ENCODE measurements around the gene NUBPL.
"Not testable (repeated sequence)": the region's sequence is repeated elsewhere in the genome, so short reads cannot be mapped to it uniquely, and the experiment has no call there.

The NUBPL gene

DNA sequence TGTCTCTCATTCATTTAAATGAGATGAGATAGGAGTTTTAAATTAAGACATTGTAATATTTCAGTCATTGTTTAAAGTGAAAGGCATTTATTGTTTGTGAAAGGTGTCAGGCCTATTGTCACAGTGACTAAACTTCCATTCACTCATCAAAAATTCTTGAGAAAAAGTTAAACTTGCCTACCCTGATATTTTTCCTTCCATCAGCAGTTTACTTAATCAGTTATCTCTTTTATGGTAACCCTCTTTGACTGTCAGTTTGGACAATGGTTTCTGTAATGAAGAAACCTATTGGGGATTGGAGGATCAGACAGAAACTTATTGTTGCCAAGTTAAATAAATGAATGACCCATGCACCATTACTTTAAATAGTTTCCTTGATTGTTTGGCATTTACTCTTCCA is 241.6 kb downstream of the NUBPL start:
- in situ Hi-C loops (cut with HindIII; ENCODE audit: low sequenced_read_pairs): no loop called here
- TF ChIP-seq, protein P1, sequence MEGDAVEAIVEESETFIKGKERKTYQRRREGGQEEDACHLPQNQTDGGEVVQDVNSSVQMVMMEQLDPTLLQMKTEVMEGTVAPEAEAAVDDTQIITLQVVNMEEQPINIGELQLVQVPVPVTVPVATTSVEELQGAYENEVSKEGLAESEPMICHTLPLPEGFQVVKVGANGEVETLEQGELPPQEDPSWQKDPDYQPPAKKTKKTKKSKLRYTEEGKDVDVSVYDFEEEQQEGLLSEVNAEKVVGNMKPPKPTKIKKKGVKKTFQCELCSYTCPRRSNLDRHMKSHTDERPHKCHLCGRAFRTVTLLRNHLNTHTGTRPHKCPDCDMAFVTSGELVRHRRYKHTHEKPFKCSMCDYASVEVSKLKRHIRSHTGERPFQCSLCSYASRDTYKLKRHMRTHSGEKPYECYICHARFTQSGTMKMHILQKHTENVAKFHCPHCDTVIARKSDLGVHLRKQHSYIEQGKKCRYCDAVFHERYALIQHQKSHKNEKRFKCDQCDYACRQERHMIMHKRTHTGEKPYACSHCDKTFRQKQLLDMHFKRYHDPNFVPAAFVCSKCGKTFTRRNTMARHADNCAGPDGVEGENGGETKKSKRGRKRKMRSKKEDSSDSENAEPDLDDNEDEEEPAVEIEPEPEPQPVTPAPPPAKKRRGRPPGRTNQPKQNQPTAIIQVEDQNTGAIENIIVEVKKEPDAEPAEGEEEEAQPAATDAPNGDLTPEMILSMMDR (IDR thresholded peaks at IDR 0.05; ENCODE audit: low read depth, low read length): no peak
- DNase-seq (ENCODE audit: low read depth, low spot score): no peak
- H3K4me3 ChIP-seq (ENCODE audit: low read depth, low read length): no peak overlapping the region

- TF ChIP-seq, protein P1 (IDR thresholded peaks at IDR 0.05; ENCODE audit: low read depth, low read length): no peak
- DNase-seq (ENCODE audit: low read depth, low spot score): no peak
Observed at GRCh38 chr14:31806249-31806648, 245.0 kb downstream of the NUBPL start.

GRCh38 chr14:31811693-31812628 is 250.8 kb downstream of the NUBPL start:
- H3K4me3 ChIP-seq (ENCODE audit: low read depth, low read length): not testable (repeated sequence)

More at GRCh38 chr14:31806249-31806648, 245.0 kb downstream of the NUBPL start:
- H3K4me3 ChIP-seq (ENCODE audit: low read depth, low read length): no peak overlapping the region
- in situ Hi-C loops (cut with HindIII; ENCODE audit: low sequenced_read_pairs): no loop called here

GRCh38 chr14:31813724-31814490 is 252.7 kb downstream of the NUBPL start:
- DNase-seq (ENCODE audit: low read depth, low spot score); in situ Hi-C loops (cut with HindIII; ENCODE audit: low sequenced_read_pairs): not testable (repeated sequence)

More at GRCh38 chr14:31811693-31812628, 250.8 kb downstream of the NUBPL start:
- in situ Hi-C loops (cut with HindIII; ENCODE audit: low sequenced_read_pairs); DNase-seq (ENCODE audit: low read depth, low spot score): not testable (repeated sequence)

GRCh38 chr14:31819281-31819680 is 258.1 kb downstream of the NUBPL start:
- in situ Hi-C loops (cut with HindIII; ENCODE audit: low sequenced_read_pairs): no loop called here
- H3K4me3 ChIP-seq (ENCODE audit: low read depth, low read length): no peak overlapping the region
- TF ChIP-seq, protein P1 (IDR thresholded peaks at IDR 0.05; ENCODE audit: low read depth, low read length): no peak
- DNase-seq (ENCODE audit: low read depth, low spot score): no peak

More at GRCh38 chr14:31813724-31814490, 252.7 kb downstream of the NUBPL start:
- H3K4me3 ChIP-seq (ENCODE audit: low read depth, low read length): not testable (repeated sequence)

DNA sequence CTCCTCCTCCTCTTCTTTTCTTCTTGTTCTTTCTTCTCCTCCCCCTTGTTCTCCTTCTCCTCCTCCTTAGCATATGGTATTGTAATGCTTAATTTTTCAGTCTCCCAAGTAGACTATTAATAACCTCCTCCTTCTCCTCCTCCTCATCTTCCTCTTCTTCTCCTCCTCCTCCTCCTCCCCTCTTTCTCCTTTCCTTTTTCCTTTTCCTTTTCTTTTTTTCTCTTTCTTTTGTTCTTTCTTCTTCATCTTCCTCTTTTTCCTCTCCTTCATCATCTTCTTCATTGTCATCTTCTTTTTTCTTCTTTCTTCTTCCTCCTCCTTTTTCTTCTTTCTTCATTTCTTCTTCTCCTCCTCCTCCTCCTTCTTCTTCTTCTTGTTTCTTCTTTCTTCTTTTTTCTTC is 264.3 kb downstream of the NUBPL start:
- no peak overlapping the region for H3K4me3 ChIP-seq (ENCODE audit: low read depth, low read length)
- DNase-seq (ENCODE audit: low read depth, low spot score): no peak
- in situ Hi-C loops (cut with HindIII; ENCODE audit: low sequenced_read_pairs): no loop called here
- TF ChIP-seq, protein P1 (IDR thresholded peaks at IDR 0.05; ENCODE audit: low read depth, low read length): no peak

- TF ChIP-seq, protein P1 (IDR thresholded peaks at IDR 0.05; ENCODE audit: low read depth, low read length): no peak
- DNase-seq (ENCODE audit: low read depth, low spot score): no peak
- no peak overlapping the region for H3K4me3 ChIP-seq (ENCODE audit: low read depth, low read length)
- in situ Hi-C loops (cut with HindIII; ENCODE audit: low sequenced_read_pairs): no loop called here
Observed at GRCh38 chr14:31827325-31827724, 266.1 kb downstream of the NUBPL start.

Measured in astrocyte of the spinal cord (primary cell).